GM21447 (cell line): Measurements from ENCODE around the gene OR10V1.
"Not testable (repeated sequence)": the region's sequence is repeated elsewhere in the genome, so short reads cannot be mapped to it uniquely, and the experiment has no call there.

Experiments used
- ATAC-seq: cut with Tn5 transposase; IDR thresholded peaks from one replicate; pipeline ENCODE4 v1.9.1; 2021; ENCODE audit not compliant: unreplicated experiment

OR10V1 gene

DNA sequence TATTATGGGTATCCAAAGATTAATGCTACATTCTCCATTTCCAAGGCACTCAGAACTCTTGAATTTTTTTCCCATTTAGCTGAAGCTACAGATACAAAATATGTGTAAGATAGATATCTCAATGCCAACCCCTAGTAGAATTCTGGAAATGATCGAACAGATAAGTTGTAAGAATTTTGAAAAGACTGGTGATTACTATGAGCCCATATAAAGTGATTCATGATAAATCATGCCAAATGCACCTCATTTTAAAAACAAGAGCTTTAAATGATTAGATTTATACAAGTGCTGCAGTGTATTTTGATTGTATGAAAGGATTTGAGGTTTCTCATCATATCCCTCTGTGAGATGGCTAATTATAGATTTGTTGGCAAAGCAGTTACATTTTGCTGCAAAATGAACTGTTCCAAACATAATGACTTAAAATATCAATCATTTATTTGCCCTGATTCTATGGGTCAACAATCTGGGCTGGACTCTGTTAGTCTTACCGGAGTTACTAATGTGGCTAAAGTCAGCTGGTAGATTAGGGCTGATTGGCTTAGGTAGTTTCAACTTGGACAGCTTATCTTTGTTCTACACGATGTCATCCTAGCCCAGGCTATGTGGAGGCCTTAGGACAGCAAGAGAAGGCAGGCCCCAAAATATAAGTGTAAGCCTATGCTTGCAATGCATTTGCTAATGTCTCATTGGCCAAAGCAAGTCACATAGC lies 3.4 kb downstream of the OR10V1 start:
- no peak for ATAC-seq

DNA sequence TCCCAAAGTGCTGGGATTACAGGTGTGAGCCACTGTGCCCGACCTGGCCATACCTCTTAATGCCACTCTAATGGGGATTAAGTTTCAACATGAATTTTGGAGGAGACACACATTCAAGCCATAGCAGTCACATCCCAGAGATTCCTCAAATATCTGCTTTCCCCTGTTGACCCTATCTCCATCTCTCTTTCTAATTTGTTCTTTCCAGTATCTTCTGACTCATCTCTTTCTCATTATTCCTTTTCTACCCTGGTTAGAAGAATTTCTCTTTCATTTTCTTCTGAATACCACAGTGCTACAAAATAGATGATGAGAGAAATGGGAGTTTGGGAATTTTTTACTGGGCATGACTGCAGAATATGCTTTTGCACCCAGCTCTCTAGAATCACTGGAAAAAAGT lies 5.1 kb downstream of the OR10V1 start:
- ATAC-seq, result no peak

DNA sequence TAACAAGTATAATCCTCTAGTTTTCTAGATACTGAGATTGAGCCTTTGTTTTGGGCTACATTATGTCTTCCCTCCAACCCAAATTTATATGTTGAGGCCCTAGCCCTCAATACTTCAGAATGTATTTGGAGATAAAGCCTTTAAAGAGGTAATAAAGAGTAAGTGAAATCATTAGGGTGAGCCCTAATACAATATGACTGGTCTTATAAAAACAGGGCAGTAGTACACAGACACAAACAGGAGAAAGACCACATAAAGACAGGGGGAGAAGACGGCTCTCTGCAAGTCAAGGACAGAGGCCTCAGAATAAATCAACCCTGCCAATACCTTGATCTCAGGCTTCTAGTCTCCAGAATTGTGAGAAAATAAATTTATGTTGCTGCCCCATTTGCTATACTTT lies 6.3 kb downstream of the OR10V1 start:
- no peak for ATAC-seq

DNA sequence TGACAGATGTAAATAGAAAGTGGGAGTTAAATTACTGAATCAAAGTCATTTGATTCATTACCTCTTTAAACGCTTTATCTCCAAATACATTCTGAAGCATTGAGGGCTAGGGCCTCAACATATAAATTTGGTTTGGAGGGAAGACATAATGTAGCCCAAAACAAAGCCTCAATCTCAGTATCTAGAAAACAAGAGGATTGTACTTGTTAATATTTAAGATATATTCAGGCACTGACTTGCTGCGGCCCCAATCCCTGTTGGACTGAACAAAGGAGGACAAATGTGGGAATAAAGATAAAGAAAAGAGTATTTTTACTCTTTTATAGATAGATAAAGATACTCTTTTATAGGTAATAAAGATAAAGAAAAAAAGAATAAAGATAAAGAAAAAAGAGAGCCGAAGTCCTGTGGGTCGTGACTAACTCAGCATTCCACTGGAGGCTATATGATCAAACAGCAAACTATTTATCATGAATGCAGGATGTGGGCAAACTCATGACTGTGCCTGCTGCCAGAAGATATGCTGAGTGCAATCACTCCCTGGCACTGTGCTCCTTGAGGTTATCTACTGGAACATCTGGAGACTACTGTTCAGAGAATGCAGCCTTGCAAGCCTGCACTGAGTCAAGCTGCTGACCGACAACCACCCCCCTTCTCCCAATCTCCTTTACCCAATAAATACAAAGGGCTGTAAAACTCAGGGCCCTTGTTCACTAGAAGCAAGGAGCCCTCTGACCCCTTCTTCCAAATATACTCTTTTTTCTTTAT lies 6.9 kb downstream of the OR10V1 start:
- no peak for ATAC-seq

DNA sequence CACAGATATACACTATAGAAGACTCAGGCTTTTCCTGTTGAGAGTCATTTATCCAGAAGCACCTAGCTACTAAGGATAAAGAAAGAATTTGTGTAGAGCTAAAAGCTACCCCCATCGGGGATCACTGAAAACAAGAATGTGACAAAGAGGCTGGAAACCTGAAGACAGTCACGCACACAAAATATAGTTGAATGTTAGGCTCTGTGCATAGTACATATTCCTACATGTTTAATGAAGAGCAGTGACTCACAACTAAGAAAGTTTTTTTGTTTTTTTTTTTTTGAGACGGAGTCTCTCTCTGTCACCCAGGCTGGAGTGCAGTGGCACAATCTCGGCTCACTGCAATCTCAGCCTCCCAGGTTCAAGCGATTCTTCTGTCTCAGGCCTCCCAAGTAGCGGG lies 8.4 kb downstream of the OR10V1 start:
- no peak for ATAC-seq

DNA sequence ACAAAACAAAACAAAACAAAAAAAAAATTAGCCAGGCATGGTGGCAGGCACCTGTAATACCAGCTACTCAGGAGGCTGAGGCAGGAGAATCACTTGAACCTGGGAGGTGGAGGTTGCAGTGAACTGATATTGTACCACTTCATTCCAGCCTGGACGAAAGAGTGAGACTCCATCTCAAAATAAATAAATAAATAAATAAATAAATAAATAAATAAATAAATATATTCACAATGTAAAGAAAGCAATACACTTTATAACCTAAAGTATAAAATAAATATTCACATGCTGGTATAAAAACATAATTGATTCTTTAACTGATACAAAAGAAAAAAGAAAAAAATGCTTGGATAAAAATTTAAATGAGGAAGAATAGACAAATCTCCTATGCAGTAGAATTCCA lies 10.1 kb downstream of the OR10V1 start:
- ATAC-seq, result not testable (repeated sequence)

DNA sequence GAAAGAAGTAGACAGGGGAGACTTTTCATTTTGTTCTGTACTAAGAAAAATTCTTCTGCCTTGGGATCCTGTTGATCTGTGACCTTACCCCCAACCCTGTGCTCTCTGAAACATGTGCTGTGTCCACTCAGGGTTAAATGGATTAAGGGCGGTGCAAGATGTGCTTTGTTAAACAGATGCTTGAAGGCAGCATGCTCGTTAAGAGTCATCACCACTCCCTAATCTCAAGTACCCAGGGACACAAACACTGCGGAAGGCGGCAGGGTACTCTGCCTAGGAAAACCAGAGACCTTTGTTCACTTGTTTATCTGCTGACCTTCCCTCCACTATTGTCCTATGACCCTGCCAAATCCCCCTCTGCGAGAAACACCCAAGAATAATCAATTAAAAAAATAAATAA lies 13.5 kb downstream of the OR10V1 start:
- ATAC-seq, result not testable (repeated sequence)

DNA sequence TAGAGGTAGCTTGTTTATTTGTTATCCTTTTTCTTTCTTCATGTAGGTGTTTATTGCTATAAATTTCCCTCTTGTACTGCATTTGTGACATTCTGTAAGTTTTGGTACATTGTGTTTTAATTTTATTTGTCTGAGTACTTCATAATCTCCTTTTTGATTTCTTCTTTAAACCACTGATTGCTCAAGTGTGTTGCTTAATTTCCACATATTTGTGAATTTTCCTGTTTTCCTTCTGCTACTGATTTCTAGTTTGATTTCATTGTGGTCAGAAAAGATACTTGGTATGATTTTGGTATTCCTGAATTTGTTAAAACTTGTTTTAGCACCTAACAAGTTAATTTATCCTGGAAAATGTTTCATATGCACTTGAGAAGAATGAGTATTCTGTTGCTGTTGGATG lies 15.1 kb downstream of the OR10V1 start:
- no peak for ATAC-seq

DNA sequence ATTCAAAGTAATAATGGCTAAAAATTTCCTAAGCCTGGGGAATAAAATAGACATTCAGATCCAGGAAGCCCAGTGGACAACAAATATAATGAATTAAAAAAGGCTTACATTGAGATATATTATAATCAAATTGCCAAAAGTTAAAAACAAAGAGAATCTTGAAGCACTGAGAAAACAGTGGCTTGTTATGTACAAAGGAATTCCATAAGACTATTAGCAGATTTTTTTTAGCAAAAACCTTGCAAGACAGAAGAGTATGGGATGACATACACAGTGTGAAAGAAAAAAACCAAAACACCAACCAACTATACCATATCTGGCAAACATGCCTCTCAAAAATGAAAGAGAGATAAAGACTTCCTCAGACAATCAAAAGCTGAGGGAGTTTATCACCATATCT lies 20.7 kb downstream of the OR10V1 start:
- ATAC-seq, result no peak

DNA sequence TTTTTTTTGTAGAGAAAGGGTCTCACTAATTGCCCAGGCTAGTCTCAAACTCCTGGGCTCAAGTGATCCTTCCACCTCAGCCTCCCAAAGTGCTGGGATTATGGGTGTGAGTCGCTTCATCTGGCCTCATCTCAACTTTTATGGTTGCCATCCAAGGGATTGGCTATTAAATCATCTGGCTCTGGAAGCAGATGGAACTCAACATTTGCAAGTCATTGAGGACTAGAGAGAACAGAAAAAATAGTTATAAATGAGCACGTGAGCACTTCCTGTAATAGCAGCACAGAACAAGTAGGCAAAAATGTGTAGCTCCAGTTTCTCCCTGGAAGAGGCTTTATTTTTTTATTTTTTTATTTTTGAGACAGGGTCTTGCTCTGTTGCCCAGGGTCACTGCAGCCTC lies 22.5 kb downstream of the OR10V1 start:
- ATAC-seq, result no peak

DNA sequence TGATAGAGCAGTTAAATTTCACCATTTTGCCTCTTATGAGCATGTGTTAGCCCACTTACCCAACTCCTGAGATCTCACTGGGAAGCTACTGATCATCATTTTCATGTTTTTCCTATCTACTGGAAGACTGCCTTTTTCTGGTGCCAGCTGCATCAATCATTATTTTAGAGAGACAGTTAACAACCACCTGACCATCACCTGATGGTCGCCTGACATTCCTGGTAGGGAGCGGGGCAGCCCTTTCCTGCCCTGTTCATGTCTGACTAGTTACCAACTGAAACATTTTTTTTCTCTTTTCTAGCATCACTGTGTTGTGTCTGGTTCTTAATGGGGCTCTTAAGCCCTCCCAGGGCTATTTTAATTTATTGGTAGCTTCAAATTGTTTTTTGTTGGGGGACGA lies 24.6 kb downstream of the OR10V1 start:
- ATAC-seq, result no peak

DNA sequence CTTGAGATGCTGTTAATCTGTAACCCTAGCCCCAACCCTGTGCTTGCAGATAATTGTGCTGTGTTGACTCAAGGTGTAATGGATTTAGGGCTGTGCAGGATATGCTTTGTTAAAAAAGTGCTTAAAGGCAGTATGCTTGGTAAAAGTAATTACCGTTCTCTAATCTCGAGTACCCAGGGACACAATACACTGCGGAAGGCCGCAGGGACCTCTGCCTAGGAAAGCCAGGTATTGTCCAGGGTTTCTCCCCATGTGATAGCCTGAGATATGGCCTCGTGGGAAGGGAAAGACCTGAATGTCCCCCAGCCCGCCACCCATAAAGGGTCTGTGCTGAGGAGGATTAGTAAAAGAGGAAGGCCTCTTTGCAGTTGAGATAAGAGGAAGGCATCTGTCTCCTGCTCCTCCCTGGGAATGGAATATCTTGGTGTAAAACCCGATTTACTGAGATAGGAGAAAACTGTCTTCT lies 32.4 kb downstream of the OR10V1 start:
- not testable (repeated sequence) for ATAC-seq

DNA sequence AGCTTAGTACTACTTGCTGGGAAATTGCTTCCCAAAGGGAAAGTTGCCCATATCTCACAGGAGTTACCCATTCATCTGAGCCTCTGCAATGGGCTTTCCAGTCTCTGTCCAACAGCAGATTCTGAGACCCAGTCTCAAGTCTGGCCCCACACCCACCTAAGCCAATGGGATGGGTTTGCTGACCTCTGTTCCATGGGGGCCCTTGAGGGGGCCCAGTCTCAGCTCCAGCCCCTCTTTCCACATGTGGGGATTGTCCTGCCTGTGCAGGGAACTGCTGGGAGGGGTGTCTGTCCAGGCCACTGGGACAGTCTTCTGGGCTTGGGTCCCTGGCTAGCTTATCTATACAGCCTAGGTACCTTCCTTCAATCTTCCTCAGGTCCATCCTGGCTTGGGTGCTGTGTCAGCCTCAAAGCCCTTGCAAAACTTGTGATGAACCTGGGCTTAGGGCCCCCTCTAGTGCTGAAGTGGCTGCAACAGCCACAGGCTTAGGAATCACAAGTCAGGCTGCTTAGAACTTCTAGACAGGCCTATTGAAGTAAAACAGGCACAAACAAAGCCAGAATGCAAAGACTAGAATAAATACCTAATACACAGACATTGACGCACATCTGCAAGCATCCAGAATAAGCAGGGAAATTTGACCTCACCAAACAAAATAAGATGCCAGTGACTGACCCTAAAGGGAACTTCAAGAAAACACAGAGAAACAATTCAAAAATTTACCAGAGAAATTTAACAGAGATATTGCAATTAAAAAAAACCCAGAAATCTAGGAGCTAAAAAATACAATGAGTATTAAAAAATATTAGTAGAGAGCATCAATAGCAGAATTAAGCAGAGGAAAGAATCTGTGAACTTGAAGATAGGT lies 33.1 kb downstream of the OR10V1 start:
- ATAC-seq, result peak; percentile 97

DNA sequence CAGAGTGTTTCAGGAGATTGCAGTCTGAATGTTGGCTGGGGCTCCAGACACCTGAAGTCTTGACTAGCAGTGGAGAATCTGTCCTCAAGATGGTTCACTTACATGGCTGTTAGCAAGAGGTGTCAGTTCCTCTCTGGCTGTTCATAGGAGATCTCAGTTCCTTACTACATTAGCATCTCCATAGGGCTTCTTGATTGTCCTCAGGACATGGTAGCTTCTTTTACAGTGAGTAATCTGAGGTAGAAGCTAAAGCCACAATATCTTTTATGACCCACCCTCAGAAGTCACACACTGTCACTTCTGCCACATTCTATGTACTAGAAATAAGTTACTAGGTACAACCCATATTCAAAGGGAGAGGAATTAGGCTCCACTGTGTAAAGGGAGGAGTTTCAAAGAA lies 34.3 kb downstream of the OR10V1 start:
- no peak for ATAC-seq

DNA sequence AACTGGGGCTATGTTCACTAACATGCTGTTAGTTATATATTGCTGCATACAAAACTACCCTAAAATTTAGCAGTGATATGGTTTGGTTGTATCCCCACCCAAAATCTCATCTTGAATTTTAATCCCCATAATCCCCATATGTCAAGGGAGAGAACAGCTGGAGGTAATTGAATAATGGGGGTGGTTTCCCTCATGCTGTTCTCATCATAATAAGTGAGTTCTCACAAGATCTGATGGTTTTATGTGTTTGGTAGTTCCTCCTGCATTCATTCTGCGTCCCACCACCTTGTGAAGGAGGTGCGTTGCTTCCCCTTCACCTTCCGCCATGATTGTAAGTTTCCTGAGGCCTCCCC lies 34.9 kb downstream of the OR10V1 start:
- no peak for ATAC-seq

DNA sequence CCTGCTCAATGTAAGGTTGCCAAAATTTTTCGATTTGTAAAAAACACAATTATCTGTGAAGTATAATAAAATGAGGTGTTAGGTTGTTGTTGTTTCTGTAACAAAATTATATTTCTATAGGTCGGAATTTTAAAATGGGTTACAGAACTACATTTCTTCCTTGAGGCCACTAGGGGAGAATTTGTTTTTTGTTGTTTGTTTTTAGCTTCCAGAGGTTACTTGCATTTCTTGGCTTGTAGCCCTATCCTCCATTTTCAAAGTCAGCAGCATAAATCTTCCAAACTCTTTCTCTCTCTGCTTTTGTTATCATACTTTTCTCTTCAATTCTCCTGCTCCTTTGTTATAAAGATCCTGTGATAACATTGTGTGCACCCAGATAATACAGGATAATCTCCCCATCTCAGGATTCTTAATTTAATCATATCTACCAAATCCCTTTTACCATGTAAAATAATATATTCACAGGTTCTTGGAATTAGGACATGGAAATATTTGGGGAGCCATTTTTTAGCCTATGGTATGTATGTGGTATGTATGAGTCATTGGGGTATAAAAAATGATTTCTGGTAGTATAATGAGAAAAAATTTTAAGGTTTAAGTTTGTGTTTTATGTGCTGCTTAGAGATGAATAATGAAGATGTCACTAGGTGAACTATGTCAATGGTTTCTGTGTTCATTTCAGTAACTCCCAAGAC lies 35.4 kb downstream of the OR10V1 start:
- no peak for ATAC-seq

DNA sequence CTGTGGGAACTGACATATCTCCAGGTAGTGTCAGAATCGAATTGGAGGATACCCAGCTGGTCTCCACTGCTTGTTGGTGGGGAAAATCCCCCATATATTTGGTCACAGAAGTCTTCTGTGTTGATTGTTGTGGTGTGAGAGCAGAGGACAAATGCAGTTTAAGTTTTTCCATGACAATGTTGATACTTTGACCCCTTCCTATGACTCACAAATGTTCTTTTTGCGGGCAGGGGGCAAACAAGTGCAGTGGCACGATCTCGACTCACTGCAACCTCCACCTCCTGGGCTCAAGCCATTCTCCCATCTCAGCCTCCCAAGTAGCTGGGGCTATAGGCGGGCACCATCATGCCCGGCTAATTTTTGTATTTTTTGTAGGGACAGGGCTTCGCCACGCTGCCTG lies 37.4 kb downstream of the OR10V1 start:
- ATAC-seq, result no peak

DNA sequence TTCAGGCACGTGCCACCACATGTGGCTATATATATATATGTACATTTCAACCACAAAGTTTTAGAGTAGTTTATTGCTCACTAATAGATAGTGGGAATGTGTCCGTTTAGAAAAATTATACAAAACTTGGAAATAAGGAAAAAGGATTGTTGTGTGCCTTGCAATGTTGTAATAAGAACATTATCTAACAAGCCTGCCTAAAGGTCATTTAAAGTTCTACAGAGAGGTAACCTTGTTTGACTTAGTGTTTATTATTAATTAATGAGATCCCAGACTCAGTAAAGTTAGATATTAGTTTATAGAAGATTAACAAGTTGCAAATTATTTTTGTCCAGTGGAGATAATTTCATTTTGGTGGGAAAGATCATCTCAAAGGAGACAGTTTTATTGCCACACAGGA lies 39.4 kb downstream of the OR10V1 start:
- ATAC-seq, result no peak

DNA sequence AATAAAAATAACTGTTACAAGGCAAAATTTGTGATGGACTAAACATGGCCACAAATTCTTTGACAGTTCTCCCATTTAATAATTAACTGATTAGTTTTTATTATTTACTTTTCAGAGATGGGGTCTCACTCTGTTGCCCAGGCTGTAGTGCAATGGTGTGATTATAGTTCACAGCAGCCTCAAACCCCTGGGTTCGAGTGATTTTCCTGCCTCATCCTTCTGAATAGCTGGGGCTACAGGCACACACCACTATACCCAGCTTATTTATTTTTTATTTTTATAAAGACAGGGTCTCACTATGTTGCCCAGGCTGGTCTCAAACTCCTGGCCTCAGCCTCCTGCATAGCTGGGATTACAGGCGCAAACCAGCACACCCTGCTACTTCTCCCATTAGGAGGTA lies 40.4 kb downstream of the OR10V1 start:
- no peak for ATAC-seq

DNA sequence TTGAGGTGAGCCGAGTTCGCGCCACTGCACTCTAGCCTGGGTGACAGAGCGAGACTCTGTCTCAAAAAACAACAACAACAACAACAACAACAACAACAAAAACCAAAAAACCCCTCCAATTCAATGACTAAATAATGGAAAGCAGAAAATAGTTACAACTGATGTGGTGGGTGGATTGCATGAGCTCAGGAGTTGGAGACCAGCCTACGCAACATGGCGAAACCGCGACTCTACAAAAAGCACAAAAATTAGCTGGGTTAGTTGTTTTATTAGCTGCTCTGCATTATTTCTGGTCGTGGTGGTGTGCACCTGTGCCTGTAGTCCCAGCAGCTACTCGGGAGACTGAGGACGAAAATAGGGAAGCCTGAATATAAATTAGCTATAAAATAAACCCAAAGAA lies 42.2 kb downstream of the OR10V1 start:
- ATAC-seq, result no peak

DNA sequence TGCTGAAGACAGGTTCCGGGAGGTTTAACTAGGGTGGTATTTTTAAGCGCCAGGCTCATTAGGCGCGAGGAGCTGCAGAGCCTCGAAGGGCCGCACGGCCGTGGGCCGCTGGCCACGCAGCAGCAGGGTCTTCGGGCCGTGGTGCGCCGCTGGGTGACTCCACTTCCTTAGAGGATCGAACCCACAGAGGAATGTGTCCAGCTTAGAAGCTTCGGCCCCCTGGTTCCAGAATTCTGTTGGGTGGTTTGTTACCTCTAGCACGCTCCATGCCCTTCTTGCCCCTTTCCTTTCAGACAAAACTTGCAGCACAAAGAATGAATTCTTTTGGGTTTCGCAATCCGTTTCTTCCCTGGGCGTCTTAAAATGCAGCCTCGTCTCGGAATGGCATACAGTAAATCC lies 44.0 kb downstream of the OR10V1 start:
- ATAC-seq, result no peak
